SK-N-SH (cell line): ENCODE results near the gene SNED1. TPM values are rescaled to one million over a fixed set of nuclear protein-coding genes. Genes with fewer than 3 reads are reported as not detected.

Experiments used
- CTCF ChIA-PET: fragments of 300-600, 350-600 bp; formaldehyde crosslinking; extraction: SDS; loops from one replicate; lab custom pipeline; 2021; lab: Yijun Ruan, JAX
- POLR2A ChIA-PET: fragments of 350-600 bp; sonication (Branson Sonifier 250); formaldehyde crosslinking; extraction: SDS; loops from one replicate; lab custom pipeline; 2020; ENCODE audit warnings: antibody characterized with exemption, inconsistent platforms; lab: Yijun Ruan, JAX
- DNase-seq: peaks from one replicate; pipeline ENCODE4 v3.0.0; 2012
- H2AFZ ChIP-seq: fragments of 200-600 bp; sonication (generic); 2 replicates; pipeline ENCODE4 v1.8.1; 2016; ENCODE audit warnings: antibody characterized with exemption, mild to moderate bottlenecking, low read depth
- H3F3A ChIP-seq: fragments of 200-600 bp; sonication (generic); replicated peaks from 2 replicates; pipeline ENCODE3; 2016; ENCODE audit warnings: antibody characterized with exemption, mild to moderate bottlenecking; ENCODE audit not compliant: insufficient read depth
- H3K27ac ChIP-seq, 2 experiments: fragments of 200-500 bp in 1 of 2; fragments of 200-600 bp in 1 of 2; sonication (Bioruptor generic) in 1 of 2; sonication (generic), shearing (Covaris generic) in 1 of 2; 2 replicates each; pipeline versions ENCODE4 v1.5.1 to v1.6.1; 2014 to 2016; ENCODE audit warnings: low read depth in 2 of 2, inconsistent platforms in 1 of 2, low read length in 1 of 2, mild to moderate bottlenecking in 1 of 2, mixed read lengths in 1 of 2
- H3K27me3 ChIP-seq: fragments of 200-600 bp; sonication (generic), shearing (Covaris generic); 2 replicates; pipeline ENCODE4 v1.6.1; 2016; ENCODE audit warnings: mixed run types; ENCODE audit not compliant: insufficient read depth
- H3K36me3 ChIP-seq, 2 experiments: fragments of 200-500 bp in 1 of 2; fragments of 200-600 bp in 1 of 2; sonication (Bioruptor generic) in 1 of 2; sonication (generic) in 1 of 2; replicated peaks in 1 of 2; 2 replicates each; pipeline versions ENCODE3 to v1.5.1; 2014 to 2016; ENCODE audit warnings: low read length in 1 of 2, mild to moderate bottlenecking in 1 of 2; ENCODE audit not compliant: insufficient read depth in 2 of 2, control insufficient read depth in 1 of 2
- H3K4me1 ChIP-seq, 2 experiments: fragments of 200-500 bp in 1 of 2; fragments of 200-600 bp in 1 of 2; sonication (Bioruptor generic) in 1 of 2; sonication (generic), shearing (Covaris generic) in 1 of 2; 2 replicates each; pipeline versions ENCODE4 v1.5.1 to v1.6.1; 2014 to 2016; ENCODE audit warnings: low read depth in 1 of 2, low read length in 1 of 2, mixed run types in 1 of 2; ENCODE audit not compliant: insufficient read depth in 2 of 2, control insufficient read depth in 1 of 2
- H3K4me2 ChIP-seq: fragments of 200-600 bp; sonication (generic), shearing (Covaris generic); 2 replicates; pipeline ENCODE4 v1.6.1; 2017; ENCODE audit warnings: mixed run types
- H3K4me3 ChIP-seq, 2 experiments: fragments of 200-500 bp in 1 of 2; fragments of 200-600 bp in 1 of 2; sonication (Bioruptor generic) in 1 of 2; sonication (generic), shearing (Covaris generic) in 1 of 2; 2 replicates each; pipeline versions ENCODE4 v1.5.1 to v1.8.1; 2014 to 2016; ENCODE audit warnings: low read depth in 2 of 2, inconsistent platforms in 1 of 2, low read length in 1 of 2, mild to moderate bottlenecking in 1 of 2, mixed read lengths in 1 of 2, moderate library complexity in 1 of 2
- H3K79me2 ChIP-seq: fragments of 200-600 bp; sonication (generic); 2 replicates; pipeline ENCODE4 v1.8.1; 2017; ENCODE audit warnings: mild to moderate bottlenecking; ENCODE audit not compliant: insufficient read depth
- H3K9ac ChIP-seq: fragments of 200-600 bp; sonication (generic); 2 replicates; pipeline ENCODE4 v1.6.1; 2017; ENCODE audit warnings: mixed run types
- H3K9me2 ChIP-seq: fragments of 200-600 bp; sonication (generic); 2 replicates; pipeline ENCODE4 v1.6.1; 2017; ENCODE audit warnings: mixed run types
- H3K9me3 ChIP-seq: fragments of 200-600 bp; sonication (generic); 2 replicates; pipeline ENCODE4 v1.6.1; 2017; ENCODE audit warnings: mixed run types, mild to moderate bottlenecking, moderate library complexity
- H4K20me1 ChIP-seq: fragments of 200-600 bp; sonication (generic); 2 replicates; pipeline ENCODE4 v1.6.1; 2017; ENCODE audit warnings: mild to moderate bottlenecking, mixed run types; ENCODE audit not compliant: insufficient read depth
- EP300 ChIP-seq, 2 experiments: IDR thresholded peaks; 2 replicates each; pipeline versions ENCODE4 v1.4.0 to v1.6.1; 2012; ENCODE audit warnings: borderline replicate concordance in 1 of 2, low read depth in 1 of 2, low read length in 1 of 2
- FOXJ3 ChIP-seq: sonication (generic); formaldehyde crosslinking; IDR thresholded peaks from 2 replicates; pipeline ENCODE4 v1.5.1; 2020; ENCODE audit warnings: mild to moderate bottlenecking, missing genetic modification reagents
- FOXM1 ChIP-seq: IDR thresholded peaks from 2 replicates; pipeline ENCODE4 v1.4.0; 2012; ENCODE audit warnings: low read depth, mild to moderate bottlenecking
- NRF1 ChIP-seq: IDR thresholded peaks from 2 replicates; pipeline ENCODE4 v1.6.1; 2012; ENCODE audit warnings: low read depth, mild to moderate bottlenecking, low read length
- POLR2AphosphoS5 ChIP-seq: IDR thresholded peaks from 2 replicates; pipeline ENCODE4 v1.6.1; 2012; ENCODE audit warnings: low read depth, low read length
- RAD21 ChIP-seq: IDR thresholded peaks from 2 replicates; pipeline ENCODE4 v1.6.1; 2012; ENCODE audit warnings: mild to moderate bottlenecking, low read length
- RFX5 ChIP-seq: IDR thresholded peaks from 2 replicates; pipeline ENCODE4 v1.6.1; 2012; ENCODE audit warnings: mild to moderate bottlenecking, improper control_type of control experiment, low read length
- TEAD4 ChIP-seq: IDR thresholded peaks from 2 replicates; pipeline ENCODE4 v1.4.0; 2012; ENCODE audit warnings: mild to moderate bottlenecking, borderline replicate concordance; ENCODE audit not compliant: insufficient read depth
- WGBS: methylation state at CpG from one replicate; pipeline ENCODE4 v1.1.6; 2017; ENCODE audit warnings: low lambda C conversion rate; 5-methylcytosine and 5-hydroxymethylcytosine counted together
- polyA plus RNA-seq, 3 experiments: library from polyadenylated mRNA; depleted of rRNA; stranded (reverse); fragments of >200 nt; gene quantifications; 2 replicates each; pipeline ENCODE4 v1.2.3, GENCODE V29; 2012
- TF ChIP-seq, protein P1 (sequence below): IDR thresholded peaks from 2 replicates; pipeline ENCODE4 v1.4.0; 2012; ENCODE audit warnings: low read depth
- TF ChIP-seq, protein P2 (sequence below): fragments of 150-350 bp; IDR thresholded peaks from 2 replicates; pipeline ENCODE4 v1.6.1; 2017; ENCODE audit warnings: antibody characterized with exemption, low read length, low read depth, borderline replicate concordance
- TF ChIP-seq, protein P3 (sequence below): fragments of 150-350 bp; IDR thresholded peaks from 2 replicates; pipeline ENCODE4 v1.6.1; 2016; ENCODE audit warnings: mild to moderate bottlenecking, low read depth, low read length
- TF ChIP-seq, protein P4 (sequence below): IDR thresholded peaks from 2 replicates; pipeline ENCODE4 v1.4.0; 2012; ENCODE audit warnings: low read depth, borderline replicate concordance

Gene SNED1
- polyA plus RNA-seq, 1 of the 3 experiments (the other 2 are of a cell fraction): 0.03 TPM

DNA sequence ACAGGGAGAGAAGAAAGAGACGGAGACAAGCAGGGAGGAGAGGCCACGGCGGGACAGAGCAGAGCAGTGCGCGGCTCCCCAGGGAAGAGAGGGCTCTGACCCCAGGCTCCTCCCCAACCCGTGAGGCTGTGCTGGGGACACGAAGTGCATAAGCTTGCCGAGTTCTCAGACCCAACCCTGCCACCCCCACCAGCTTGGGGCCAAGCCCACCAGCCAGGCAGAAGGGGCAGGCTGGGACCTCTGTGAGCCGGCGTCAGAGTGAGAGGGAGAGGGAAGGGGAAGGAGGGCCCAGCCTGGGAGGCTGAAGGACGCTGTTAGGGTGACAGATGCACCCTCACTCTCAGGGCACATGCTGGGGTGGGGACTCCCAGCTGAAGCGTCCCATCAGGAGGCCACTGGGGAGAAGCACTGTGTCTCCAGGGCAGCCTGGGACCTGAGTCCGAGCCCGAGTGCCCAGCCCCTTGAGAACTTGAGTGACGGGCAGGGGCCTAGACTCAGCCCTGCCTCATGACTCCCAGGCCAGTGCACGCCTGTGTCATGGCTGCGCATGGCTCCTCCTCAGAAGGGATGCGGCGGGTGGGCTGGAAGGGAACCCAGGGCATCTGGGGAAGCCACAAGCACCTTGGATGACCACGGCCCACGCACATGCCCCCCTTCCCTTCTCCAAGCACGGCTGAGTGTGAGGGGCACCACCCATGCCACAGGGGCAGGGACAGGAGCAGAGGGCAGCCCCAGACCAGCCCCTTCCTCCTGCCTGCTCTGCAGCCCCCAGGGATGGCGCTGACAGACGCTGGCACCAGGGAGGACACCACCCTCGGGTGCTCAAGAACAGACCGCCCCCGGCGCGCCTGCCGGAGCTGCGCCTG, 72.6 kb downstream of the SNED1 start (continued):
- TF ChIP-seq FOXJ3: no peak
- TF ChIP-seq FOXM1: no peak
- no peak for TF ChIP-seq NRF1
- TF ChIP-seq RAD21: no peak
- no peak for TF ChIP-seq TEAD4
- no peak for TF ChIP-seq EP300 (IDR thresholded peaks at IDR 0.05; ENCODE audit: borderline replicate concordance in 1 of 2, low read depth in 1 of 2, low read length in 1 of 2)
- no peak for TF ChIP-seq POLR2AphosphoS5

DNA sequence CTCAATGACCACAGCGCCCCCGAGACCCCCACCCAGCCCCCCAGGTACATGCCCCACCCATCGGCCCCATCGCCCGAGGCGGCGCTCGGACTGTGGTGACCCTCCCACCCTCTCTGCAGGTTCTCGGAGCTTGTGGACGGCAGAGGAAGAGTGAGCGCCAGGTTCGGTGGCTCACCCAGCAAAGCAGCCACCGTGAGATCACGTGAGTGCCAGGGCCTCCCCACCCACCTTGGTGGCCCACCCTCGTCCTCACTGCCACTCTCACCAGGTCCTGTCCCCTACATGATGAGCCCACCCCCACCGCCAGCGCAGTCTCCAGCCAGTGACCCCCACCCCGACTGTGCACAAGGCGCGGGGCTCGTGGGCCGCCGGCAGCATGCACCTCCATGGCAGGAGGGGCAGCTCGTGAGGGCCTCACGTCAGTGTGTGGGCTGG, 73.3 kb downstream of the SNED1 start:
- no peaks in the 10 kb centered on the region for H3K27me3 ChIP-seq
- no peaks in the 10 kb centered on the region; a peak in 1 of 4 replicates for H3K4me1 ChIP-seq
- no peaks in the 10 kb centered on the region for H3K79me2 ChIP-seq
- H2AFZ ChIP-seq: no peak overlapping the region
- ChIA-PET POLR2A (no interaction called here), CTCF (no interaction called here)
- H3F3A ChIP-seq: no peaks in the 10 kb centered on the region
- no peak overlapping the region for H3K9ac ChIP-seq
- 78% methylated on average over 14 of the region's 25 CpGs for WGBS
- no peak for TF ChIP-seq FOXJ3
- TF ChIP-seq, protein P1, sequence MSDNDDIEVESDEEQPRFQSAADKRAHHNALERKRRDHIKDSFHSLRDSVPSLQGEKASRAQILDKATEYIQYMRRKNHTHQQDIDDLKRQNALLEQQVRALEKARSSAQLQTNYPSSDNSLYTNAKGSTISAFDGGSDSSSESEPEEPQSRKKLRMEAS: no peak
- TF ChIP-seq NRF1: no peak
- H3K36me3 ChIP-seq: no peaks in the 10 kb centered on the region
- H4K20me1 ChIP-seq: no peaks in the 10 kb centered on the region
- H3K4me2 ChIP-seq: no peak overlapping the region
- H3K4me3 ChIP-seq: no peak overlapping the region
- no peak for DNase-seq
- no peak overlapping the region for H3K27ac ChIP-seq
- no peaks in the 10 kb centered on the region for H3K9me3 ChIP-seq
- H3K9me2 ChIP-seq: no peaks in the 10 kb centered on the region

DNA sequence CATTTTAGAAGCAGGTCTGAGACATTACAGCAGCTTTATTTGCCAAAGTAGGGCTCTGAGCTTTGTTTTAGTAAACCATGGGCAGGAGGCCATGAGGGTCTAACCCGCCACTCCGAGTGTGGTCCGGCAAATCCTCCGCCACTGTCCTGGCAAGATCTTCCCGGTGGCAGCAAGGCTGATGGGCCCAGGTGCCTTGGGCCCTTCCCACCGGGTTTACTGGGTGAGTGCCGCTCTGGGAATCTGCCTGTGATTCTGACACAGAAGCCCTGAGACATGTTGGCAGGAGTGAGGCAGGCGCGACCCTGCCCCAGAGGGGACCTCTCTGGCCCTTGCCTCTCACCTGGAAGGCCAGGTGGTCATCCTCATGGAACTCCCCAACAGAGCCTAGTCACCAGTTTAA, 73.7 kb downstream of the SNED1 start:
- no peak overlapping the region for H3K27ac ChIP-seq
- H3K4me2 ChIP-seq: no peak overlapping the region
- no peaks in the 10 kb centered on the region for H3K79me2 ChIP-seq
- no peak overlapping the region for H3K4me3 ChIP-seq
- H3K9me3 ChIP-seq: no peaks in the 10 kb centered on the region
- WGBS: 60% methylated on average over 7 of the region's 9 CpGs
- no peaks in the 10 kb centered on the region for H3K36me3 ChIP-seq
- no peaks in the 10 kb centered on the region for H3F3A ChIP-seq
- H4K20me1 ChIP-seq: no peaks in the 10 kb centered on the region
- no peak overlapping the region for H3K9ac ChIP-seq
- no peaks in the 10 kb centered on the region; a peak in 1 of 4 replicates for H3K4me1 ChIP-seq
- no peaks in the 10 kb centered on the region for H3K27me3 ChIP-seq
- no peaks in the 10 kb centered on the region for H3K9me2 ChIP-seq
- H2AFZ ChIP-seq: no peak overlapping the region
- DNase-seq: no peak
- TF ChIP-seq, protein P2, sequence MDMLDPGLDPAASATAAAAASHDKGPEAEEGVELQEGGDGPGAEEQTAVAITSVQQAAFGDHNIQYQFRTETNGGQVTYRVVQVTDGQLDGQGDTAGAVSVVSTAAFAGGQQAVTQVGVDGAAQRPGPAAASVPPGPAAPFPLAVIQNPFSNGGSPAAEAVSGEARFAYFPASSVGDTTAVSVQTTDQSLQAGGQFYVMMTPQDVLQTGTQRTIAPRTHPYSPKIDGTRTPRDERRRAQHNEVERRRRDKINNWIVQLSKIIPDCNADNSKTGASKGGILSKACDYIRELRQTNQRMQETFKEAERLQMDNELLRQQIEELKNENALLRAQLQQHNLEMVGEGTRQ: no peak
- TF ChIP-seq RFX5: no peak
- TF ChIP-seq, protein P3, sequence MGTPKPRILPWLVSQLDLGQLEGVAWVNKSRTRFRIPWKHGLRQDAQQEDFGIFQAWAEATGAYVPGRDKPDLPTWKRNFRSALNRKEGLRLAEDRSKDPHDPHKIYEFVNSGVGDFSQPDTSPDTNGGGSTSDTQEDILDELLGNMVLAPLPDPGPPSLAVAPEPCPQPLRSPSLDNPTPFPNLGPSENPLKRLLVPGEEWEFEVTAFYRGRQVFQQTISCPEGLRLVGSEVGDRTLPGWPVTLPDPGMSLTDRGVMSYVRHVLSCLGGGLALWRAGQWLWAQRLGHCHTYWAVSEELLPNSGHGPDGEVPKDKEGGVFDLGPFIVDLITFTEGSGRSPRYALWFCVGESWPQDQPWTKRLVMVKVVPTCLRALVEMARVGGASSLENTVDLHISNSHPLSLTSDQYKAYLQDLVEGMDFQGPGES: no peak
- TF ChIP-seq, protein P1: no peak
- TF ChIP-seq, protein P4, sequence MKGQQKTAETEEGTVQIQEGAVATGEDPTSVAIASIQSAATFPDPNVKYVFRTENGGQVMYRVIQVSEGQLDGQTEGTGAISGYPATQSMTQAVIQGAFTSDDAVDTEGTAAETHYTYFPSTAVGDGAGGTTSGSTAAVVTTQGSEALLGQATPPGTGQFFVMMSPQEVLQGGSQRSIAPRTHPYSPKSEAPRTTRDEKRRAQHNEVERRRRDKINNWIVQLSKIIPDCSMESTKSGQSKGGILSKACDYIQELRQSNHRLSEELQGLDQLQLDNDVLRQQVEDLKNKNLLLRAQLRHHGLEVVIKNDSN: no peak
- ChIA-PET CTCF (interaction anchor here (1.1 to 1.5 kb wide), 2 partner anchors 66 to 221 kb away, joined by 3 to 5 read pairs; no protein-coding TSS in a partner anchor), POLR2A (no interaction called here)
